ENCODE data around the gene TSNAX. TPM values are rescaled to one million over a fixed set of nuclear protein-coding genes. Genes with fewer than 3 reads are reported as not detected.

The TSNAX gene
- total RNA-seq, 1 experiment from 2014 or later, result 47.1 TPM

- TF ChIP-seq REST (IDR thresholded peaks at IDR 0.05; ENCODE audit: low read depth), result no peak
These were observed 30.3 kb downstream of the TSNAX start (continued) for GRCh38 chr1:231558708-231559185.

- ATAC-seq, result no peak
- TF ChIP-seq ZNF274 (IDR thresholded peaks at IDR 0.05; ENCODE audit: low read depth, low read length) (no peak), SRF (IDR thresholded peaks at IDR 0.05; ENCODE audit: low read depth) (no peak), REST (IDR thresholded peaks at IDR 0.05; ENCODE audit: low read depth) (no peak), FOSL1 (IDR thresholded peaks at IDR 0.05; ENCODE audit: low read depth) (no peak), CEBPB (IDR thresholded peaks at IDR 0.05; ENCODE audit: low read depth) (no peak), CBX3 (IDR thresholded peaks at IDR 0.05; ENCODE audit: low read depth) (no peak), YY1 (IDR thresholded peaks at IDR 0.05; ENCODE audit: extremely low read depth, insufficient replicate concordance, low read depth, low read length) (no peak), ATF3 (IDR thresholded peaks at IDR 0.05) (no peak), SP1 (IDR thresholded peaks at IDR 0.05; ENCODE audit: low read depth) (no peak), ZFX (IDR thresholded peaks at IDR 0.05) (no peak), EZH2 (IDR thresholded peaks at IDR 0.05) (no peak), SIN3A (IDR thresholded peaks at IDR 0.05; ENCODE audit: low read depth) (no peak)
- no TSS peak for BruUV-seq (replicated peaks)
These were observed 33.3 kb downstream of the TSNAX start for GRCh38 chr1:231561647-231562383.

More at GRCh38 chr1:231561647-231562383, 33.3 kb downstream of the TSNAX start:
- intact Hi-C loops (cut with micrococcal nuclease), result no loop called here
- no peaks in the 10 kb centered on the region for H3K9me2 ChIP-seq (ENCODE audit: insufficient read depth)
- no peak for DNase-seq (ENCODE audit: low read depth, low spot score)
- no peaks in the 10 kb centered on the region for H4K20me1 ChIP-seq (ENCODE audit: insufficient read depth)
- RAD21 ChIA-PET (ENCODE audit: low non-redundant PET in 1 of 2, low total read pairs in 2 of 2, uncharacterized antibody in 2 of 2, unreplicated experiment in 2 of 2), result no interaction called here
- POLR2A ChIA-PET, result no interaction called here
- no peak overlapping the region for H3K27ac ChIP-seq (ENCODE audit: low read depth, low read length)
- no peaks in the 10 kb centered on the region for H3K9me3 ChIP-seq (ENCODE audit: control insufficient read depth in 1 of 2, insufficient read depth in 1 of 2, low read depth in 1 of 2, low read length in 2 of 2)
- peaks cover 11% of the 10 kb centered on the region; the same call in 1 of the 2 replicates for H3K79me2 ChIP-seq (ENCODE audit: insufficient read depth, low read length)
- H3K36me3 ChIP-seq (ENCODE audit: control insufficient read depth in 1 of 2, insufficient read depth in 2 of 2, low read length in 2 of 2), result peaks cover 5 to 6% of the 10 kb centered on the region in 2 experiments; a peak in 2 of 4 replicates
- no peaks in the 10 kb centered on the region for H3K4me1 ChIP-seq (ENCODE audit: control insufficient read depth in 1 of 2, insufficient read depth in 2 of 2, low read length in 2 of 2)
- no peaks in the 10 kb centered on the region for H3K27me3 ChIP-seq (ENCODE audit: insufficient read depth, low read length)
- H2AFZ ChIP-seq (ENCODE audit: low read depth, low read length, poor library complexity, severe bottlenecking), result no peak overlapping the region
- CTCF ChIA-PET, result no interaction called here
- no peak overlapping the region for H3K4me3 ChIP-seq (replicated peaks in 1 of 2; ENCODE audit: low read depth in 1 of 2, low read length in 2 of 2)
- no peak overlapping the region for H3K9ac ChIP-seq (ENCODE audit: low read length)
- no peak overlapping the region for H3K4me2 ChIP-seq (ENCODE audit: low read length)
